Neural cell (in vitro differentiated cells): ENCODE measurements around the gene GRAP2.

Source experiments
- EP300 ChIP-seq: fragments of 450-650 bp; conservative IDR thresholded peaks from 2 replicates; pipeline ENCODE4 v1.6.1; 2014; ENCODE audit warnings: antibody characterized with exemption, mild to moderate bottlenecking, moderate library complexity; ENCODE audit not compliant: poor library complexity, severe bottlenecking
- EZH2 ChIP-seq: fragments of 200-600, 300-800 bp; shearing (Covaris generic), sonication (generic); IDR thresholded peaks from 2 replicates; pipeline ENCODE4 v1.6.1; 2014; ENCODE audit warnings: antibody characterized with exemption, low read length, borderline replicate concordance, mild to moderate bottlenecking; ENCODE audit not compliant: insufficient read depth, poor library complexity, severe bottlenecking
- MXI1 ChIP-seq: fragments of 450-650 bp; conservative IDR thresholded peaks from 2 replicates; pipeline ENCODE4 v1.6.1; 2014; ENCODE audit warnings: antibody characterized with exemption, mild to moderate bottlenecking; ENCODE audit not compliant: poor library complexity, severe bottlenecking
- POLR2AphosphoS5 ChIP-seq: IDR thresholded peaks from 2 replicates; pipeline ENCODE4 v1.6.1; 2012
- RAD21 ChIP-seq: fragments of 450-650 bp; conservative IDR thresholded peaks from 2 replicates; pipeline ENCODE4 v1.6.1; 2014; ENCODE audit warnings: antibody characterized with exemption, mild to moderate bottlenecking, moderate library complexity
- SMC3 ChIP-seq: fragments of 450-650 bp; conservative IDR thresholded peaks from 2 replicates; pipeline ENCODE4 v1.6.1; 2014; ENCODE audit warnings: antibody characterized with exemption, mild to moderate bottlenecking, moderate library complexity; ENCODE audit not compliant: poor library complexity
- TAF1 ChIP-seq: IDR thresholded peaks from 2 replicates; pipeline ENCODE4 v1.6.1; 2012; ENCODE audit warnings: low read depth
- TF ChIP-seq, protein P1 (sequence below): fragments of 450-650 bp; IDR thresholded peaks from 2 replicates; pipeline ENCODE4 v1.5.1; 2014; ENCODE audit warnings: antibody characterized with exemption, mild to moderate bottlenecking, moderate library complexity; ENCODE audit not compliant: poor library complexity, severe bottlenecking
- TF ChIP-seq, protein P2 (sequence below): IDR thresholded peaks from 2 replicates; pipeline ENCODE4 v1.6.1; 2012; ENCODE audit warnings: borderline replicate concordance

DNA sequence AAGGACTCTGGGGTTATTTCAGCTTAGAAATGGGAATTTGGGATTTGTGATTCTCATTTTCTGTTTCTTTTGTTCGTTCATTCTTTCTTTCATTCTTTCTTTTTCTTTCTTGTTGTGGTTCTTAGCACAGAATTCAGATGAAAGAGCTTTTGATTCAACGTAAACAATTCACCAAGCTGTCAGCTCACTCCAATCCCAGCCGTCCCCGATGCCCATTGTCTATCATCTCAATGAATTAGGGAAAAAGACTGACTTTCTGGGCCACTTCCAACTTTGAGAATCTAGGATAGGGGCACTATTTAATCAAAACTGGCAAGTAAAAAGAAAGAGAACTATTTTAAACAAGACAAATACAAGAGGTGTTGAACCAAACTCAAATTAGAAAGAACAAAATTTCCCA is 34.2 kb downstream of the GRAP2 start:
- no peak for TF ChIP-seq EZH2
- TF ChIP-seq RAD21 = no peak
- TF ChIP-seq SMC3 = no peak
- no peak for TF ChIP-seq EP300
- TF ChIP-seq, protein P1, sequence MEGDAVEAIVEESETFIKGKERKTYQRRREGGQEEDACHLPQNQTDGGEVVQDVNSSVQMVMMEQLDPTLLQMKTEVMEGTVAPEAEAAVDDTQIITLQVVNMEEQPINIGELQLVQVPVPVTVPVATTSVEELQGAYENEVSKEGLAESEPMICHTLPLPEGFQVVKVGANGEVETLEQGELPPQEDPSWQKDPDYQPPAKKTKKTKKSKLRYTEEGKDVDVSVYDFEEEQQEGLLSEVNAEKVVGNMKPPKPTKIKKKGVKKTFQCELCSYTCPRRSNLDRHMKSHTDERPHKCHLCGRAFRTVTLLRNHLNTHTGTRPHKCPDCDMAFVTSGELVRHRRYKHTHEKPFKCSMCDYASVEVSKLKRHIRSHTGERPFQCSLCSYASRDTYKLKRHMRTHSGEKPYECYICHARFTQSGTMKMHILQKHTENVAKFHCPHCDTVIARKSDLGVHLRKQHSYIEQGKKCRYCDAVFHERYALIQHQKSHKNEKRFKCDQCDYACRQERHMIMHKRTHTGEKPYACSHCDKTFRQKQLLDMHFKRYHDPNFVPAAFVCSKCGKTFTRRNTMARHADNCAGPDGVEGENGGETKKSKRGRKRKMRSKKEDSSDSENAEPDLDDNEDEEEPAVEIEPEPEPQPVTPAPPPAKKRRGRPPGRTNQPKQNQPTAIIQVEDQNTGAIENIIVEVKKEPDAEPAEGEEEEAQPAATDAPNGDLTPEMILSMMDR = no peak
- no peak for TF ChIP-seq POLR2AphosphoS5
- TF ChIP-seq, protein P2, sequence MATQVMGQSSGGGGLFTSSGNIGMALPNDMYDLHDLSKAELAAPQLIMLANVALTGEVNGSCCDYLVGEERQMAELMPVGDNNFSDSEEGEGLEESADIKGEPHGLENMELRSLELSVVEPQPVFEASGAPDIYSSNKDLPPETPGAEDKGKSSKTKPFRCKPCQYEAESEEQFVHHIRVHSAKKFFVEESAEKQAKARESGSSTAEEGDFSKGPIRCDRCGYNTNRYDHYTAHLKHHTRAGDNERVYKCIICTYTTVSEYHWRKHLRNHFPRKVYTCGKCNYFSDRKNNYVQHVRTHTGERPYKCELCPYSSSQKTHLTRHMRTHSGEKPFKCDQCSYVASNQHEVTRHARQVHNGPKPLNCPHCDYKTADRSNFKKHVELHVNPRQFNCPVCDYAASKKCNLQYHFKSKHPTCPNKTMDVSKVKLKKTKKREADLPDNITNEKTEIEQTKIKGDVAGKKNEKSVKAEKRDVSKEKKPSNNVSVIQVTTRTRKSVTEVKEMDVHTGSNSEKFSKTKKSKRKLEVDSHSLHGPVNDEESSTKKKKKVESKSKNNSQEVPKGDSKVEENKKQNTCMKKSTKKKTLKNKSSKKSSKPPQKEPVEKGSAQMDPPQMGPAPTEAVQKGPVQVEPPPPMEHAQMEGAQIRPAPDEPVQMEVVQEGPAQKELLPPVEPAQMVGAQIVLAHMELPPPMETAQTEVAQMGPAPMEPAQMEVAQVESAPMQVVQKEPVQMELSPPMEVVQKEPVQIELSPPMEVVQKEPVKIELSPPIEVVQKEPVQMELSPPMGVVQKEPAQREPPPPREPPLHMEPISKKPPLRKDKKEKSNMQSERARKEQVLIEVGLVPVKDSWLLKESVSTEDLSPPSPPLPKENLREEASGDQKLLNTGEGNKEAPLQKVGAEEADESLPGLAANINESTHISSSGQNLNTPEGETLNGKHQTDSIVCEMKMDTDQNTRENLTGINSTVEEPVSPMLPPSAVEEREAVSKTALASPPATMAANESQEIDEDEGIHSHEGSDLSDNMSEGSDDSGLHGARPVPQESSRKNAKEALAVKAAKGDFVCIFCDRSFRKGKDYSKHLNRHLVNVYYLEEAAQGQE = no peak
- no peak for TF ChIP-seq TAF1
- no peak for TF ChIP-seq MXI1
